ENCODE data around the gene IPCEF1.

IPCEF1 gene, protein sequence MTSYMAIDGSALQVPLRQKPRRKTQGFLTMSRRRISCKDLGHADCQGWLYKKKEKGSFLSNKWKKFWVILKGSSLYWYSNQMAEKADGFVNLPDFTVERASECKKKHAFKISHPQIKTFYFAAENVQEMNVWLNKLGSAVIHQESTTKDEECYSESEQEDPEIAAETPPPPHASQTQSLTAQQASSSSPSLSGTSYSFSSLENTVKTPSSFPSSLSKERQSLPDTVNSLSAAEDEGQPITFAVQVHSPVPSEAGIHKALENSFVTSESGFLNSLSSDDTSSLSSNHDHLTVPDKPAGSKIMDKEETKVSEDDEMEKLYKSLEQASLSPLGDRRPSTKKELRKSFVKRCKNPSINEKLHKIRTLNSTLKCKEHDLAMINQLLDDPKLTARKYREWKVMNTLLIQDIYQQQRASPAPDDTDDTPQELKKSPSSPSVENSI

GRCh38 chr6:154356690-154357089 lies at the start of gene IPCEF1:
IPCEF1 (minus strand) TSS chr6:154356803; CDS start chr6:154265947, 90,856 bp downstream.
- DNase-seq = no peak

DNA sequence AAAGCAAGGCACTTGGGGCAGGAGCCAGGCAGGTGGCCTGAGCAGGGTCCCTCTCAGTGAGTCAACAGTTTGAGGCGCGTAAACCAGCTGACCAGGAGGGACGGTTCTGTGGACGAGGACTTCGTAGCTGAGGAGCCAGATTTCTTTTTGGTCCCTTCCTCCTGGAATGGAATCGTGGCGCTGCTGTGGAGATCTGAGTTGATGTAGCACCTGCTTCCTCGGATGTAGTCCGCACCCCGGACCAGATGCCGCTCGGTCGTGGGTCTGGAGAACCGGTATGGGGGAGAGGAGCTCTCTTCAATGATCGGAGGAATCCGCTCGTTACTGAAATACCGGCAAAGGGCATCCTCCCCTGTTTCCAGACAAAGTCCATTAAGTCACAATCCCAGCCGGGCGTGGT lies 49.7 kb upstream of the IPCEF1 start:
- DNase-seq = no peak

GRCh38 chr6:154404791-154405400 lies 48.3 kb upstream of the IPCEF1 start:
- DNase-seq = no peak

DNA sequence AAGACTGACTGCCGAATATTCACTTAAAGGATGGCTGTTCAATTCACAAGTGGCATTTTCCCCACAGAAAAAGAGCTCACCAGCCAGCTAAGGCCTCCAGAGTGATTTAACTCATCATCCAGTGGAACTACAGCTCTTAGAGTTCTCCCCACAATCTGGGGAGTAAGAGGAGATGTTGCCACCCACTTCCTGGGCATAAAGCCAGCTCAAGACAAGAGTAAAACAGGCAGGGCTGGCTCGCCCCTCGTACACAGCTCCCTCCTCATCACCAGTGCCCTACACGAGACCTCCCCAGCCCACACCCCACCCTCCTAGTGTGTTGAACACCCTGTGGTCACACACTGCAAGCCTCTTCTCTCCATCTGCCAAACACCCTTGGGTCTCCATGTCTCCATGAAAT lies 47.2 kb upstream of the IPCEF1 start:
- no peak for DNase-seq

DNA sequence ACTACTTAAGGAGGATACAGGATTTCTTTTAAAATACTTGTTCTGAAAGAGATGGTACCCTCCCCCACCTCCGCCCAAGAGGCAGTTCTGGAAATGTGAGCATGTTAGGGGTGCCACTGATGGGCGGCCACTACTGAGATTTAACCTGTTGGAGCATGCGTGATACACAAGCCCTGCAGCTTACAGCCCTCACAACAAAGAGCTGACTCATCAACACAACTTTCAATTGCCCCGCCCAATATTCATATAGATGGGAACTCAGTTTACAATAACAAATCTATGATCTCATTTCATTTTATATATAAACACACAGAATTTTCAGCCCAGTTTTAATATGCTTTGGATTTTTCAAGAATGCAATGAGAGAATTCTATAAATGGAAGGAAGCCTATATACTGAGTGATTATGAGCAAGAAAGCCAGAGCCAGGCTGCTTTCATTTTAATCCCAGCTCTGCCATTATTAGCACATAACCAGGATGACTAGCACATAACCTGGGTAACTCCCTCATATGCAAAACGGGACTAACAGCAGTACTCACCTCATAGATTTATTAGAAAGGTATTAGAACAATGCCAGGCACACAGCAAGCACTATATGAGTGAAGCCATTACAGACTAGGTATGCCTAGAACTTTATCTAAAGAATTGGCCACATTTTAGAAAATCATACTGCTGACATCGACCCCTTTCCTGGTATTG lies 45.6 kb upstream of the IPCEF1 start:
- DNase-seq = no peak

- no peak for DNase-seq
Measured at GRCh38 chr6:154399097-154399496, 42.5 kb upstream of the IPCEF1 start.

GRCh38 chr6:154397491-154398195 lies 41.0 kb upstream of the IPCEF1 start:
- no peak for DNase-seq

DNA sequence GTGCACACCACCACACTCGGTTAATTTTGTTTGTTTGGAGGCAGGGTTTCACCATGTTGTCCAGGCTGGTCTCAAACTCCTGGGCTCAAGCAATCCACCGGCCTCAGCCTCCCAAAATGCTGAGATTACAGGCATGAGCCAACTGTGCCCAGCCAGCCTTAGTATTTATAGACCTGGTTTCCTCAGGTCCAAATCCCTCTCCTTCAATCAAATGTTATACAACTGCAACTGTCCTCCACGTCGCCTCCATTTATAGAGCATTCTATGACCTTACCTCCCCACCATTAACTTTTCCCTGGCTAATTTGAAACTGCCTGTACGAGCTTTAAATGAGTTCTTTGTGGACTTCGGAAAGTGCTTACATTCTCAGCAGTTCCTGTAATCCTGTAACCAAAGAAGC lies 39.3 kb upstream of the IPCEF1 start:
- no peak for DNase-seq

DNA sequence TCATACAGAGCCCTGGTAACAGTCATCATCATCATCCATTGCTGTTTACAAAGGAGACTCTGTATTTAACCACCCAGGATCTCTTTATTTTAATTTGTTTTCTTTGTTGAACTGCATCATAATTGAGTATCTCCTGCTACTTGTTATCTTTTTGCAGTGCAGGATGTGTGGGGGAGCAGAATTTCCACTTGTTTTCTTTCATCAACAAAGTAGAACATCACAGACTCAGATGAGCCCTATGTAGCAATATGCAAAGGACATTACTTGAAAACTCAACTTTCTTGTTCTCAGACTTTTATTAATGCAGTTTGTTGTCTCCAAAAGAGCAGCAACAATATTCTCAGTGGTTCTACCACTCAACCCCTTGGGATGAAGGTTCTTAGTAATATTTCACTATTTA lies 38.7 kb upstream of the IPCEF1 start:
- DNase-seq = no peak

DNA sequence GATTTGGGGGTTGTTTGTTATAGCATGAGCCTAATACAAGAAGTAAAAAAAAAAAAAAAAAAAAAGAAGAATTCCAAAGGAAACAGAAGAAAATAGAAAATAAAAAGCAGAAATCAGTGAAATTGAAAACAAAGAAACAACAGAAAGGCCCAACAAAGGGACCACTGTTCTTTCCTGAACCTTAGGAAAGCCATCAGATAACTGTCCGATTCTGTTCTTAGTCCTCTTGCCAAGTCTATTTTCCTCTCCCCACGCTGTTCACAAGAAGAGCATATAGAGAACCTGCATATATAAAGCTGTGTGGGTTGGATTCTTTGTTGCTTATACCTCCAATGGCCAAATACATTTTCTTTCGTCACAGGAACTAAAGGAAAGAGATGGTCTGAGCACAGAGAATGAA lies 38.0 kb upstream of the IPCEF1 start:
- no peak for DNase-seq

GRCh38 chr6:154390034-154390433 lies 33.4 kb upstream of the IPCEF1 start:
- DNase-seq = no peak

- no peak for DNase-seq
Measured at GRCh38 chr6:154388803-154389202, 32.2 kb upstream of the IPCEF1 start.

- DNase-seq = no peak
Measured at GRCh38 chr6:154386848-154387717, 30.5 kb upstream of the IPCEF1 start.

- no peak for DNase-seq
Measured at GRCh38 chr6:154384191-154384590, 27.6 kb upstream of the IPCEF1 start.

- DNase-seq = no peak
Measured at GRCh38 chr6:154383273-154383672, 26.7 kb upstream of the IPCEF1 start.

DNA sequence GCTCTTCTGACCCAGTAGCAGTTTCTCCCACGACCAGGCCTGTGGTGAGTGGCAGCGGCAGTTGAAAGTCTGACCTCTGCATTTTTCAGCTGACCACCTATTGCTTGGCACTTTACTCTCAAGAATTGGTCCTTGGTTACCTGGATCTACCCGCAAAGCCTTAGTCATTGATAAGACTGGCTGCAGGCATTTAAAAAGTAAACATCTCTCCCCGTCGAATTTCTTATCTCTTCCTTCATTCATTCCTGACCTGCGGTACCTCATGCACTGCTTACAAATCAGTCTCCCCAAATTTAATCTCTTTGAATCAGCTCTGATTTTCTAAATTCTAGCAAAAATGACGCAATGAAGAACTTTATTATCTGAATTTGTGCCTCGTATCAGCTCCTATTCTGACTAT lies 26.1 kb upstream of the IPCEF1 start:
- no peak for DNase-seq

- no peak for DNase-seq
Measured at GRCh38 chr6:154381548-154381947, 24.9 kb upstream of the IPCEF1 start.

DNA sequence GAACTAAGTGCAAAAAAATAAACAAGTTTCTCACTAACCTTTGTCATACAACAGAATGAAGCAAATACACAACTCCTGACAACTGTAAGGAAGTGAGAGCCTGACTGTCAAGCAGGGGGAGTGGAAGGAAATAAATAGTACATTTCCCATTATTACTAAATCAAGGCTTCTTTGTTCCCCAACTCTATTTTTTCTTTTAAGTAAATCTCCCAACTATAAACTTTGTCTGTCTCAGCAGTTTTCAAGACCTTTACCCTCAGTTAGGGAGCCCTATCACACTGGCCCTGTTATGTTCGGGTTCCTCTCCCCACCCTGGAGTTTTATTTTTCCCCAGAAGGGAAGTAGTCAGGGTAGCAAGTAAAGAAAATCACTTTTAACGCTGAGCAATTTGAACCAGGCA lies 24.1 kb upstream of the IPCEF1 start:
- DNase-seq = no peak

GRCh38 chr6:154379585-154379984 lies 23.0 kb upstream of the IPCEF1 start:
- no peak for DNase-seq

DNA sequence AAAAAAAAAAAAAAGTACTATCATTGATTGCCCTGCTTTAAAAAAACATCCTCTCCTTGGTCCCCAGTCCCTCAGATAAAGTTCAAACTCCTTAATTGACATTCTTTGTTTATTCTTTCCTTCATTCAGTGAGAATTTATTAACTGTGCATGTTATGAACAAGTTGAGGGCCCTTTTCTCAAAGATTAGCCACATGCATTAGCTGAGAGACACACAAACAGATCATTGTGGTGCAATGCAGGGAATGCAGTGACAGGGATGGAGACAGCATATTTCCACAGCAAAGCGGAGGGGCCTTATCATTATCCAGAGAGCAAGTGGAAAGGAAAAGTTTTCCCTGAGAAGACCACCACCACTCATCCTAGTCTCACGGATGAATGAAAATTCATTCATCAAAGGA lies 21.9 kb upstream of the IPCEF1 start:
- no peak for DNase-seq

DNA sequence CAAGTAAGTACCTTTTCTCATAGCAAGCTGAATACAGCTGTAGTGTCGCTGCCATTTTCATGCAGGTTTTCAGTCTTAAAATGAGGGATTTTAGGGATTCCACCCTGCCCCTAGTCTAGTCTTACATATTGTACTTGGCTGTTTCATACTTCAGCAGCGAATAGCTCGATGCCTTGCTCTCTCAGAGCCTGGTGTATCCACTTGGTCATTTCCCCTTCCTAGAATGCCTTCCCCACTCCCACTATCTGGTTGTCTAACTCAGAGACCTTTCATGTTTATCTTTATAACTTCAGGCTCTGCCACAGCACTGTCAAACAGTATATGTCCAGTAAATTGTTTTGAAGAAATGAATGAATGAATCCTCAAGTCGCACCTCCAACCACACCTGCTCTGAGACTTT lies 21.1 kb upstream of the IPCEF1 start:
- no peak for DNase-seq

- DNase-seq = no peak
Measured at GRCh38 chr6:154373971-154374370, 17.4 kb upstream of the IPCEF1 start.
